ENCODE data around the gene PRPSAP1. TPM values are rescaled to one million over a fixed set of nuclear protein-coding genes. Genes with fewer than 3 reads are reported as not detected.

PRPSAP1 gene
- total and polyA plus RNA-seq, 2 of the 8 experiments (the other 6 are each of a cell fraction or from before 2014, with no cell fraction given): 32.0 to 54.2 TPM

GRCh38 chr17:76331083-76331482 lies 22.6 kb downstream of the PRPSAP1 start:
- no peak for DNase-seq (ENCODE audit: low read depth in 1 of 2, low spot score in 2 of 2)
- 89% methylated on average over 2 of the region's 2 CpGs; no CpG with 5 or more reads in 1 of the 2 experiments for WGBS, 2 experiments (ENCODE audit: extremely low coverage in 1 of 2, insufficient coverage in 1 of 2, insufficient read length in 1 of 2, insufficient replicate concordance in 2 of 2, low coverage in 1 of 2, low lambda C conversion rate in 2 of 2, missing lambda C conversion rate in 1 of 2)
- no peak overlapping the region for H2BK15ac ChIP-seq (ENCODE audit: low read length)
- H2AK5ac ChIP-seq (ENCODE audit: low read depth, low read length): no peak overlapping the region
- H3K4me1 ChIP-seq (replicated peaks in 1 of 4; ENCODE audit: control insufficient read depth in 3 of 4, insufficient read depth in 4 of 4, low read length in 3 of 4): no peaks in the 10 kb centered on the region
- H4K5ac ChIP-seq (ENCODE audit: insufficient read length, low read depth, low read length): no peak overlapping the region
- no peak overlapping the region for H3K27ac ChIP-seq (ENCODE audit: low read depth, low read length)
- no peaks in the 10 kb centered on the region; a peak in 1 of 4 replicates for H3K79me2 ChIP-seq (ENCODE audit: control insufficient read depth in 1 of 2, insufficient read depth in 2 of 2, low read length in 2 of 2)
- H3K14ac ChIP-seq (ENCODE audit: insufficient read length): no peak overlapping the region
- H2BK20ac ChIP-seq (ENCODE audit: low read length): no peak overlapping the region
- peaks cover 4% of the 10 kb centered on the region; the same call in 1 of the 2 replicates for H3K79me1 ChIP-seq (ENCODE audit: low read depth, low read length)
- no peaks in the 10 kb centered on the region for H3K23me2 ChIP-seq (ENCODE audit: low read depth, low read length)
- CTCF ChIA-PET (ENCODE audit: partially characterized antibody): interaction anchor here (1.0 to 6.3 kb wide), 2 partner anchors 54 to 66 kb away, joined by 3 to 32 read pairs; no protein-coding TSS in a partner anchor
- H4K91ac ChIP-seq (replicated peaks; ENCODE audit: insufficient read length, low read length): no peak overlapping the region
- H3K4ac ChIP-seq (replicated peaks; ENCODE audit: insufficient read length, low read depth, low read length): no peak overlapping the region
- no peak overlapping the region for H4K8ac ChIP-seq (ENCODE audit: extremely low read depth, insufficient read depth, low read length)
- H3K27me3 ChIP-seq (replicated peaks in 1 of 4; ENCODE audit: control insufficient read depth in 3 of 4, extremely low read depth in 1 of 4, insufficient read depth in 3 of 4, low read length in 3 of 4): no peaks in the 10 kb centered on the region
- H4K20me1 ChIP-seq (replicated peaks in 1 of 2; ENCODE audit: control insufficient read depth in 1 of 2, insufficient read depth in 2 of 2, low read length in 2 of 2): peaks cover 0 to 5% of the 10 kb centered on the region in 2 experiments
- no peak for TF ChIP-seq FOSL1 (IDR thresholded peaks at IDR 0.05; ENCODE audit: insufficient read depth, low read depth, low read length)
- TF ChIP-seq CBX8 (IDR thresholded peaks at IDR 0.05; ENCODE audit: borderline replicate concordance, low read depth, low read length): no peak
- no peak for TF ChIP-seq EP300 (IDR thresholded peaks at IDR 0.05; ENCODE audit: borderline replicate concordance in 1 of 2, low read depth in 2 of 2, low read length in 2 of 2)
- H3K4me3 ChIP-seq (ENCODE audit: extremely low read depth in 1 of 4, insufficient read depth in 2 of 4, low read depth in 3 of 4, low read length in 4 of 4): no peak overlapping the region
- no peak overlapping the region for H3K56ac ChIP-seq (replicated peaks; ENCODE audit: insufficient read length, low read depth, low read length)
- no peak overlapping the region for H2BK120ac ChIP-seq (replicated peaks; ENCODE audit: low read depth, low read length)
- no peak overlapping the region for H3K23ac ChIP-seq (ENCODE audit: insufficient read length)
- H3K18ac ChIP-seq (ENCODE audit: extremely low read depth, low read length): no peak overlapping the region
- H2BK5ac ChIP-seq (ENCODE audit: low read depth, low read length): no peak overlapping the region
- H3K9me3 ChIP-seq (ENCODE audit: insufficient read depth in 2 of 2, low read depth in 1 of 2, low read length in 1 of 2): no peaks in the 10 kb centered on the region
- no peak for FAIRE-seq
- no peak overlapping the region for H2BK12ac ChIP-seq (ENCODE audit: low read depth, low read length)
- H3K36me3 ChIP-seq (ENCODE audit: control insufficient read depth in 2 of 4, insufficient read depth in 4 of 4, low read length in 3 of 4): peaks cover 3 to 31% (median 9%) of the 10 kb centered on the region in 4 experiments; a peak in 5 of 8 replicates
- POLR2A ChIA-PET (ENCODE audit: partially characterized antibody): interaction anchor here (0.6 to 1.8 kb wide), 2 partner anchors 22 to 43 kb away, joined by 3 to 6 read pairs; no protein-coding TSS in a partner anchor
- no peak overlapping the region for H2AFZ ChIP-seq (ENCODE audit: low read length)
- H3K9ac ChIP-seq (replicated peaks in 1 of 4; ENCODE audit: extremely low read depth in 1 of 4, low read depth in 3 of 4, low read length in 3 of 4): no peak overlapping the region
- no peak overlapping the region for H3K4me2 ChIP-seq (ENCODE audit: insufficient read depth in 1 of 2, low read depth in 2 of 2, low read length in 2 of 2)
